DOHH2 (cell line): ENCODE measurements around the gene ADCY3.

Source experiments
- H3F3A ChIP-seq: fragments of 200-600 bp; sonication (generic), shearing (Covaris generic); 2 replicates; pipeline ENCODE4 v1.6.0; 2016; ENCODE audit warnings: antibody characterized with exemption, mild to moderate bottlenecking; ENCODE audit not compliant: control insufficient read depth, insufficient read depth
- H3K27ac ChIP-seq: fragments of 200-600 bp; sonication (generic); 2 replicates; pipeline ENCODE4 v1.5.1; 2014; ENCODE audit warnings: low read depth, mild to moderate bottlenecking, low read length, moderate library complexity
- H3K27me3 ChIP-seq: fragments of 200-600 bp; sonication (generic); 2 replicates; pipeline ENCODE4 v1.6.1; 2014; ENCODE audit warnings: mild to moderate bottlenecking, low read length, mixed read lengths; ENCODE audit not compliant: control insufficient read depth
- H3K36me3 ChIP-seq: fragments of 200-600 bp; sonication (generic); 2 replicates; pipeline ENCODE4 v1.6.1; 2014; ENCODE audit warnings: mild to moderate bottlenecking, low read length, moderate library complexity, mixed read lengths; ENCODE audit not compliant: control insufficient read depth
- H3K4me1 ChIP-seq: fragments of 200-600 bp; sonication (generic); 2 replicates; pipeline ENCODE4 v1.6.1; 2014; ENCODE audit warnings: mild to moderate bottlenecking, low read length, mixed read lengths; ENCODE audit not compliant: control insufficient read depth
- H3K4me2 ChIP-seq: fragments of 200-600 bp; sonication (generic); 2 replicates; pipeline ENCODE4 v1.6.0; 2014; ENCODE audit warnings: mild to moderate bottlenecking, low read length, moderate library complexity
- H3K4me3 ChIP-seq: fragments of 200-600 bp; sonication (generic); 2 replicates; pipeline ENCODE4 v1.5.1; 2014; ENCODE audit warnings: mild to moderate bottlenecking, low read length, mixed read lengths
- H3K79me2 ChIP-seq: fragments of 200-600 bp; sonication (generic); 2 replicates; pipeline ENCODE4 v1.6.1; 2014; ENCODE audit warnings: mild to moderate bottlenecking, low read length, mixed read lengths; ENCODE audit not compliant: control insufficient read depth
- H3K9me2 ChIP-seq: fragments of 200-600 bp; sonication (generic); replicated peaks from 2 replicates; pipeline ENCODE4 v1.6.1; 2014; ENCODE audit warnings: mild to moderate bottlenecking, low read length, mixed read lengths; ENCODE audit not compliant: control insufficient read depth
- H3K9me3 ChIP-seq: fragments of 200-600 bp; sonication (generic); 2 replicates; pipeline ENCODE4 v1.6.1; 2014; ENCODE audit warnings: antibody characterized with exemption, low read length, mixed read lengths; ENCODE audit not compliant: control insufficient read depth, insufficient read depth
- H4K20me1 ChIP-seq: fragments of 200-600 bp; sonication (generic); 2 replicates; pipeline ENCODE4 v1.6.0; 2014; ENCODE audit warnings: low read depth, mild to moderate bottlenecking, antibody characterized with exemption, low read length, moderate library complexity; ENCODE audit not compliant: control insufficient read depth, insufficient read depth
- CTCF ChIP-seq: fragments of 200-600 bp; sonication (generic); IDR thresholded peaks from one replicate; pipeline ENCODE4 v1.5.1; 2014; ENCODE audit warnings: antibody characterized with exemption, mild to moderate bottlenecking, low read depth, low read length; ENCODE audit not compliant: poor library complexity, severe bottlenecking
- EZH2phosphoT487 ChIP-seq: fragments of 200-600 bp; sonication (generic); IDR thresholded peaks from 2 replicates; pipeline ENCODE4 v1.6.1; 2017; ENCODE audit warnings: borderline replicate concordance, mild to moderate bottlenecking, antibody characterized with exemption, low read length, moderate library complexity, mixed read lengths

The ADCY3 gene

GRCh38 chr2:24853046-24853445 lies 67.0 kb downstream of the ADCY3 start:
- Histone ChIP-seq H3K4me2 (no peak overlapping the region), H3K4me1 (no peaks in the 10 kb centered on the region), H3K79me2 (no peaks in the 10 kb centered on the region), H3K27me3 (no peaks in the 10 kb centered on the region), H3K4me3 (no peak overlapping the region), H4K20me1 (no peaks in the 10 kb centered on the region), H3K9me2 (no peaks in the 10 kb centered on the region), H3K9me3 (no peaks in the 10 kb centered on the region), H3K27ac (no peak overlapping the region), H3F3A (no peaks in the 10 kb centered on the region), H3K36me3 (peaks cover 26% of the 10 kb centered on the region)
- TF ChIP-seq CTCF (no peak), EZH2phosphoT487 (no peak)

DNA sequence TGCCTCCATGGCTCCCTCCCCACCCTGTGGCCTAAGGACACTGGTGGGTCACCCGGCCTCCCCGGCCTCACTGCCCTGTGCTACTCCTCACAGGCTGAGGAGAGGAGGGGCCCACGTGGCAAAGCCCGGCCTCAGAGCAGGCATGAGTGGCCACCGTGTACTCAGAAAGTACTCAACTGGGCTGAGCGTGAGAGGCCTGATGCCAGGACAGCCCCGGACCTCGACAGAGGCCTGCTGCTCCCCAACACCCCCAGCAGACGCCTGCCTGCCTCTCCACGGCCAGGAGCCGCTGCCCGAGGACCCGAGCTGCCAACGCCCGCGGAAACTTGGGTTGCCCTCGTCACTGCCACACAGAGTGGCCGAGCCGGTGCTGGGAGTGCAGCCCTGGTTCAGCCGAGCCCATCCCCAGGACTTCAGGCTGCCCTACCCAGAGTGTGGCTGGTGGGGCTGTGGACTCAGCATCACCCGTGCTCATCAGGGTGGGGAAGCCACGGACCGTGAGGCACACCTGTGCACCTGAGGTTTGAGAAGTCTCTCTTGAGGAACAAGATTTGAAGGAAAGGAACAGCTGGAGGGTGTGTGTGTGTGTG lies 67.5 kb downstream of the ADCY3 start:
- no peaks in the 10 kb centered on the region for H3K4me1 ChIP-seq
- no peaks in the 10 kb centered on the region for H3F3A ChIP-seq
- H3K4me2 ChIP-seq = no peak overlapping the region
- no peak overlapping the region for H3K27ac ChIP-seq
- no peaks in the 10 kb centered on the region for H4K20me1 ChIP-seq
- no peaks in the 10 kb centered on the region for H3K9me2 ChIP-seq
- H3K36me3 ChIP-seq = peaks cover 26% of the 10 kb centered on the region
- no peaks in the 10 kb centered on the region for H3K79me2 ChIP-seq
- no peaks in the 10 kb centered on the region for H3K27me3 ChIP-seq
- no peaks in the 10 kb centered on the region for H3K9me3 ChIP-seq
- TF ChIP-seq CTCF (no peak), EZH2phosphoT487 (no peak)
- H3K4me3 ChIP-seq = no peak overlapping the region

DNA sequence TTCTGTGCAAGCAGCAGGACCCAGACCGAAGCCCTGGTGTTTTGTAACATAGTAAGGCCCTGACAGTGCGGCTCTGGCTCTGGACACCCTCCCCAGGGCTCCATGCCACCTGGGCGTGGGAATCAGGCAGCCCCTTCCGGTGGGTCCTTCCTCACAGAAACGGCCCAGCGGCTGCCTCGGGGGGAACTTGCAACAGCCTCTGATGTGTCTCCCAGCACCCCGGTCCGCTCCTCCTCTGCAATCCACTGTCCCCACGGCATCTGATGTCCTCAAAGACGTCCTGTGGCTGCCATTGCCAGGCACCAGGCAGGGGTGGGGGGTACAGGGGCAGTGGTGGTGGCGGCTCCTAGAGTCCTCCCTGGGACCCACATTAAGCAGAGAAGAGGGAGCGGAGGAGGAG lies 68.0 kb downstream of the ADCY3 start:
- TF ChIP-seq CTCF = no peak
- no peak for TF ChIP-seq EZH2phosphoT487
- no peak overlapping the region for H3K4me3 ChIP-seq
- no peaks in the 10 kb centered on the region for H3K79me2 ChIP-seq
- no peaks in the 10 kb centered on the region for H3F3A ChIP-seq
- no peaks in the 10 kb centered on the region for H3K9me3 ChIP-seq
- H3K9me2 ChIP-seq = no peaks in the 10 kb centered on the region
- H3K36me3 ChIP-seq = peaks cover 31% of the 10 kb centered on the region
- H3K27ac ChIP-seq = no peak overlapping the region
- no peaks in the 10 kb centered on the region for H3K4me1 ChIP-seq
- no peaks in the 10 kb centered on the region for H3K27me3 ChIP-seq
- H3K4me2 ChIP-seq = no peak overlapping the region
- no peaks in the 10 kb centered on the region for H4K20me1 ChIP-seq
